MCF 10A (cell line): ENCODE measurements around the gene LDLRAP1. TPM values are rescaled to one million over a fixed set of nuclear protein-coding genes. Genes with fewer than 3 reads are reported as not detected.

Source experiments
- BruUV-seq: library from RNA; stranded (reverse); fragments of 400-500 nt; replicated peaks from 2 replicates; lab custom pipeline; 2021; lab: Mats Ljungman, UMichigan
- CTCF ChIA-PET: fragments of 300-600 bp; sonication (Branson Sonifier 250); formaldehyde crosslinking; extraction: SDS; loops from one replicate; lab custom pipeline; 2021; ENCODE audit warnings: antibody characterized with exemption, inconsistent platforms; lab: Yijun Ruan, JAX
- POLR2A ChIA-PET: fragments of 300-600, 350-650 bp; sonication (Branson Sonifier 250); formaldehyde crosslinking; extraction: SDS; loops from one replicate; lab custom pipeline; 2020; ENCODE audit warnings: antibody characterized with exemption, inconsistent platforms; lab: Yijun Ruan, JAX
- DNase-seq: peaks from one replicate; pipeline ENCODE4 v3.0.0-alpha.2; 2018; ENCODE audit not compliant: unreplicated experiment
- H3K27ac Mint-ChIP-seq: one replicate; pipeline ENCODE4 v1.8.0; 2022; ENCODE audit warnings: mild to moderate bottlenecking, low read depth, mixed read lengths; ENCODE audit not compliant: unreplicated experiment
- H3K27me3 Mint-ChIP-seq: one replicate; pipeline ENCODE4 v1.8.0; 2022; ENCODE audit warnings: mixed read lengths; ENCODE audit not compliant: insufficient read depth, unreplicated experiment
- H3K36me3 Mint-ChIP-seq: one replicate; pipeline ENCODE4 v1.8.0; 2022; ENCODE audit warnings: mild to moderate bottlenecking, moderate library complexity, mixed read lengths; ENCODE audit not compliant: insufficient read depth, unreplicated experiment
- H3K4me1 Mint-ChIP-seq: one replicate; pipeline ENCODE4 v1.8.0; 2022; ENCODE audit warnings: mixed read lengths; ENCODE audit not compliant: insufficient read depth, unreplicated experiment
- H3K4me3 Mint-ChIP-seq: one replicate; pipeline ENCODE4 v1.8.0; 2022; ENCODE audit warnings: mild to moderate bottlenecking, moderate library complexity, mixed read lengths; ENCODE audit not compliant: unreplicated experiment
- H3K9me3 Mint-ChIP-seq: one replicate; pipeline ENCODE4 v1.8.0; 2022; ENCODE audit warnings: mixed read lengths; ENCODE audit not compliant: unreplicated experiment
- intact Hi-C: fragments of 100-400 bp; cut with micrococcal nuclease; formaldehyde crosslinking; loops from 2 replicates; pipeline ENCODE4 v1.14.1; 2022
- total RNA-seq: library from RNA; stranded (reverse); gene quantifications from 2 replicates; pipeline ENCODE4 v1.2.3, GENCODE V29; 2022
- TF ChIP-seq, protein P1 (sequence below): fragments of 200-600 bp; IDR thresholded peaks from one replicate; pipeline ENCODE4 v1.8.0; 2022; ENCODE audit warnings: antibody characterized with exemption, mild to moderate bottlenecking; ENCODE audit not compliant: unreplicated experiment

LDLRAP1 gene
- total RNA-seq, 1 experiment from 2014 or later: 10.3 TPM

DNA sequence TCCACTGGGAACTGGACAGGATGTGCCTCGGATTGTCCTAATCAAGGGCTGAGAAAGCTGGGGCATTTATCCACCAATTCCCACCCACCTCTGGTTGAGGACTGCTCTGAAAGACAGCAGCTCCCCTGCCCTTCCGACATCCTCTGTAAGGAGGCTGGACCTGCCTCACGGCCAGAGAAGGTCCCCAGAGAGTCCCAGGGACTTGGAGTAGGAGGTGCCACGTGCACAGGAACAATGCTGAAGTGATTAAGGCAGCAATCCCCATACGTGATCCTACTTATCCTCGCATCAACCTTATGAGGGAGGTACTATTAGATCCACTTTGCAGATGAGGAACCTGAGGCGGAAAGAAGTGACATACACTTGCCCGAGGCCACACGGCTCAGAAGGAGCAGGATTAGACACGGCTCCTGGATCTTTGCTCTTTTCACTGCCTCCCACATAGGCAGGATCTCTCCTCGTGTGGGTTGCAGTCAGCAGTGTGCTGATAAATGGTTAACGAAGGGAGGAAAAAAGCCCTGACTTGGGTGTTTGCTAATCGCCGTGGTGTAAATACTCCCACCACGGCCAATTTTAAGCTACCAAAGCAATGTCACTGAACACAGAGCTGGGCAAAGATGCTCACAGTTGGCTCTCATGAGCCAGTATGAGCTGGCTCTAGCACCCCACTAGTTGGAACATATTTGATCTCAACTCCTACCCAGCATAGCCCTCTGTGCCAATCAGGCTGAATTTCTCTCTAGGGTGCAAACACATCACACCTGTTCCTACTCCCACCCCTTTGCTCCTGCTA, 18.6 kb upstream of the LDLRAP1 start:
- DNase-seq: no peak
- Mint-ChIP-seq H3K9me3 (peaks cover 8% of the 10 kb centered on the region), H3K27me3 (peaks cover 12% of the 10 kb centered on the region), H3K36me3 (no peaks in the 10 kb centered on the region), H3K27ac (no peak overlapping the region), H3K4me3 (no peak overlapping the region), H3K4me1 (no peaks in the 10 kb centered on the region)
- ChIA-PET POLR2A (interaction anchor here (1.2 kb wide), 1 partner anchor 292 kb away, joined by 3 read pairs; the partner anchor contains the start of gene SYF2), CTCF (no interaction called here)
- BruUV-seq: no TSS peak
- TF ChIP-seq, protein P1, sequence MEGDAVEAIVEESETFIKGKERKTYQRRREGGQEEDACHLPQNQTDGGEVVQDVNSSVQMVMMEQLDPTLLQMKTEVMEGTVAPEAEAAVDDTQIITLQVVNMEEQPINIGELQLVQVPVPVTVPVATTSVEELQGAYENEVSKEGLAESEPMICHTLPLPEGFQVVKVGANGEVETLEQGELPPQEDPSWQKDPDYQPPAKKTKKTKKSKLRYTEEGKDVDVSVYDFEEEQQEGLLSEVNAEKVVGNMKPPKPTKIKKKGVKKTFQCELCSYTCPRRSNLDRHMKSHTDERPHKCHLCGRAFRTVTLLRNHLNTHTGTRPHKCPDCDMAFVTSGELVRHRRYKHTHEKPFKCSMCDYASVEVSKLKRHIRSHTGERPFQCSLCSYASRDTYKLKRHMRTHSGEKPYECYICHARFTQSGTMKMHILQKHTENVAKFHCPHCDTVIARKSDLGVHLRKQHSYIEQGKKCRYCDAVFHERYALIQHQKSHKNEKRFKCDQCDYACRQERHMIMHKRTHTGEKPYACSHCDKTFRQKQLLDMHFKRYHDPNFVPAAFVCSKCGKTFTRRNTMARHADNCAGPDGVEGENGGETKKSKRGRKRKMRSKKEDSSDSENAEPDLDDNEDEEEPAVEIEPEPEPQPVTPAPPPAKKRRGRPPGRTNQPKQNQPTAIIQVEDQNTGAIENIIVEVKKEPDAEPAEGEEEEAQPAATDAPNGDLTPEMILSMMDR: no peak
- intact Hi-C loops: loop anchor here (5.0 to 10.0 kb wide), 3 partner anchors 120 to 288 kb away; no protein-coding TSS in a partner anchor

DNA sequence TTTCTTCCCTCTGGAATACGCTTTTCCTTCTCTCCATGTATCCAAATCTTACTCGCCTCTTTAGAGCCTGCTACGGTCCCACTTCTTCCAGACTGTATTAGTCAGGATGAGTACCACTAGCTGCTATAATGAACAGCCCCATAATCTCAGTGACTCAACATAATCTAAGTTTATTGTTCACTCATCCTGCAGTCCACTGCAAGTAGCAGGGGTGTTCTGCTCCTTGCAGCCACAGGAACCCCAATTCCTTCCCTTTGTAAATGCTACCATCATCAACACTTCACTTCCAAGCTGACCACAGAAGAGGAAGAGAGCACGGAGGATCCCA, 18.1 kb upstream of the LDLRAP1 start:
- no peak overlapping the region for H3K4me3 Mint-ChIP-seq
- TF ChIP-seq, protein P1: no peak
- no peak for DNase-seq
- POLR2A ChIA-PET: interaction anchor here (0.9 to 1.2 kb wide), 2 partner anchors 13 to 293 kb away, joined by 3 read pairs; partner anchors contain the start of gene SYF2
- peaks cover 8% of the 10 kb centered on the region for H3K9me3 Mint-ChIP-seq
- no peak overlapping the region for H3K27ac Mint-ChIP-seq
- no TSS peak for BruUV-seq
- H3K36me3 Mint-ChIP-seq: no peaks in the 10 kb centered on the region
- no peaks in the 10 kb centered on the region for H3K4me1 Mint-ChIP-seq
- H3K27me3 Mint-ChIP-seq: peaks cover 12% of the 10 kb centered on the region
- intact Hi-C loops: loop anchor here (10.0 kb wide), 1 partner anchor 121 kb away; no protein-coding TSS in a partner anchor
- CTCF ChIA-PET: no interaction called here

DNA sequence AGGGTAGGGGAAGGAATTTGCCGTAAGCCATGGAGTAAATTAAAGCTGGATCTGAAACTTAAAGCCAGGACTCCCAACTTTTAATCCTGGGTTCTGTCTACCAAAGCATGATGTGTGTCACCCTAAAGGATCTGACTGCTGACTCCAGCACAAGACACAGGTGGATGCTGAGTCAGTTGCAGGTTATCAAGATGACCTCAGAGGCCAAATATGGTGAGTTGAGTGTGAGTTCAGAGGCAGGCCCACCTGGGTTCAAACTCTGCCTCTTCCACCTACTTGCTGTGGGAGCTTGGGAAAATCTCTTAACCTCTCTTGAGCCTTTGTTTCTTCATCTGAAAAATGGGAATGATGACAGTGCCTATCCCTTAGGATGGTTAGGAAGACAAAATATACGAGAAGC, 16.7 kb upstream of the LDLRAP1 start:
- DNase-seq: no peak
- Mint-ChIP-seq H3K27me3 (peaks cover 12% of the 10 kb centered on the region), H3K9me3 (peaks cover 8% of the 10 kb centered on the region), H3K4me1 (no peaks in the 10 kb centered on the region), H3K27ac (no peak overlapping the region), H3K4me3 (no peak overlapping the region), H3K36me3 (no peaks in the 10 kb centered on the region)
- TF ChIP-seq, protein P1: no peak
- intact Hi-C loops: loop anchor here (10.0 kb wide), 1 partner anchor 122 kb away; no protein-coding TSS in a partner anchor
- ChIA-PET POLR2A (interaction anchor here (0.9 kb wide), 1 partner anchor 17 kb away, joined by 3 read pairs; the partner anchor contains the start of gene LDLRAP1), CTCF (interaction anchor here (1.2 to 1.3 kb wide), 2 partner anchors 8 to 285 kb away, joined by 3 to 4 read pairs; no protein-coding TSS in a partner anchor)
- no TSS peak for BruUV-seq

DNA sequence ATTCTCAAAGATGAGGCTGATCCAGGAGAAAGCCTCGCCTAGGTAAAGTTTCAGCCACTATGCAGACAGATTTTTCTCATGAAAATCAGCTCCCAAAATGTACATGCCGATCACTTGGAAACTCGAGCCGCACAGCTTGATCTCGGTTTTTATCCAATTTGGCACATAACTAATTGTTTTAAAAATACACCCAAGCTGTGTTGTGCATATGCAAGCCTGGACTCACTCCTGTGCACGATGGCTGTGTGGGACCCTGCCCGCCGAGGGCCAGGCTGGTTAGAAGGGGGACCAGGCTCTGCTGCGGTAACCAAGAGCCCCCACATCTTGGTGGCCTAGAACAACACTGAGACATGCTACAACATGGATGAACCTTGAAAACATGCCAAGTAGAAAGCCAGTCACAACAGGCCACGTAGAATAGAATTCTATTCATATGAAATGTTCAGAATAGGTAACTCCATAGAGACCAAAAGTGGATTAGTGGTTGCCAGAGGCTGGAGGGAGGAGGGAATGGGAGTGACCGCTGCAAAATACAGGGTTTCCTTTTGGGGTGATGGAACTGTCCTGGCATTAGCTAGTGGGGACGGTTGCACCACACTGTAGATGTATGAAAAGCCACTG, 16.1 kb upstream of the LDLRAP1 start:
- POLR2A ChIA-PET: interaction anchor here (0.9 kb wide), 1 partner anchor 16 kb away, joined by 3 read pairs; the partner anchor contains the start of gene LDLRAP1
- DNase-seq: no peak
- no TSS peak for BruUV-seq
- CTCF ChIA-PET: interaction anchor here (1.2 to 1.3 kb wide), 2 partner anchors 8 to 284 kb away, joined by 3 to 4 read pairs; no protein-coding TSS in a partner anchor
- Mint-ChIP-seq H3K27ac (no peak overlapping the region), H3K4me1 (no peaks in the 10 kb centered on the region), H3K9me3 (peaks cover 8% of the 10 kb centered on the region), H3K36me3 (no peaks in the 10 kb centered on the region), H3K27me3 (peaks cover 12% of the 10 kb centered on the region), H3K4me3 (no peak overlapping the region)
- intact Hi-C loops: loop anchor here (10.0 kb wide), 1 partner anchor 123 kb away; no protein-coding TSS in a partner anchor
- TF ChIP-seq, protein P1: no peak
